ENCODE results near the gene EP400.
A peak's percentile ranks its signal among the peaks of the same experiment; 100 is the strongest.
"Not testable (repeated sequence)": the region's sequence is repeated elsewhere in the genome, so short reads cannot be mapped to it uniquely, and the experiment has no call there.

Gene EP400

GRCh38 chr12:131950182-131950913 lies 606 bp downstream of the EP400 start (continued):
- TF ChIP-seq EGR2 (tag by site-specific recombination; IDR thresholded peaks at IDR 0.05; ENCODE audit: low read depth) (peak; percentile 24; the same call in 1 of the 2 replicates), ZNF76 (tag by site-specific recombination; IDR thresholded peaks at IDR 0.05; ENCODE audit: borderline replicate concordance, low read depth) (no peak), HOXD13 (CRISPR knock-in tag; IDR thresholded peaks at IDR 0.05; ENCODE audit: borderline replicate concordance) (no peak), ZNF335 (tag by site-specific recombination; conservative IDR thresholded peaks at IDR 0.05) (peak; percentile 89), GLIS2 (tag by site-specific recombination; IDR thresholded peaks at IDR 0.05) (peak; percentile 76), ZBTB8A (tag by site-specific recombination; IDR thresholded peaks at IDR 0.05) (peak; percentile 27; the same call in 1 of the 2 replicates), ZEB2 (tag by site-specific recombination; IDR thresholded peaks at IDR 0.05) (0 out of 2 replicates have a peak, but pooled peaks have one; percentile 36)

- H3K4me1 ChIP-seq (ENCODE audit: control insufficient read depth, insufficient read depth, low read length), result peaks cover 14% of the 10 kb centered on the region
- H3K27ac ChIP-seq (ENCODE audit: extremely low read depth, low read depth, low read length); H3K36me3 ChIP-seq (ENCODE audit: control insufficient read depth in 2 of 2, insufficient read depth in 1 of 2, low read length in 2 of 2); H3K9me3 ChIP-seq (ENCODE audit: control insufficient read depth, insufficient read depth, low read depth, low read length); H3K4me3 ChIP-seq (ENCODE audit: low read depth, low read length); POLR2A ChIA-PET: not testable (repeated sequence)
- CTCF ChIA-PET, result interaction anchor here (0.7 kb wide), 1 partner anchor 8 kb away, joined by 3 read pairs; no protein-coding TSS in a partner anchor
Measured at GRCh38 chr12:131953810-131954209, 4.1 kb downstream of the EP400 start.

GRCh38 chr12:131954460-131954859 lies 4.7 kb downstream of the EP400 start:
- H3K27ac ChIP-seq (ENCODE audit: extremely low read depth, low read depth, low read length); H3K9me3 ChIP-seq (ENCODE audit: control insufficient read depth, insufficient read depth, low read depth, low read length); POLR2A ChIA-PET; H3K4me3 ChIP-seq (ENCODE audit: low read depth, low read length); H3K36me3 ChIP-seq (ENCODE audit: control insufficient read depth in 2 of 2, insufficient read depth in 1 of 2, low read length in 2 of 2): not testable (repeated sequence)
- TF ChIP-seq, protein P1, sequence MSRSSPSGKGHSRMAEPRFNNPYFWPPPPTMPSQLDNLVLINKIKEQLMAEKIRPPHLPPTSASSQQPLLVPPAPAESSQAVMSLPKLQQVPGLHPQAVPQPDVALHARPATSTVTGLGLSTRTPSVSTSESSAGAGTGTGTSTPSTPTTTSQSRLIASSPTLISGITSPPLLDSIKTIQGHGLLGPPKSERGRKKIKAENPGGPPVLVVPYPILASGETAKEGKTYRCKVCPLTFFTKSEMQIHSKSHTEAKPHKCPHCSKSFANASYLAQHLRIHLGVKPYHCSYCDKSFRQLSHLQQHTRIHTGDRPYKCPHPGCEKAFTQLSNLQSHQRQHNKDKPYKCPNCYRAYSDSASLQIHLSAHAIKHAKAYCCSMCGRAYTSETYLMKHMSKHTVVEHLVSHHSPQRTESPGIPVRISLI (tag by site-specific recombination; IDR thresholded peaks at IDR 0.05), result peak; percentile 45; the same call in 1 of the 2 replicates
- 0 out of 2 replicates have a peak, but pooled peaks have one; percentile 33 for TF ChIP-seq KLF7 (tag by site-specific recombination; IDR thresholded peaks at IDR 0.05; ENCODE audit: borderline replicate concordance)
- H3K4me1 ChIP-seq (ENCODE audit: control insufficient read depth, insufficient read depth, low read length), result peaks cover 19% of the 10 kb centered on the region
- CTCF ChIA-PET, result interaction anchor here (0.6 to 0.7 kb wide), 2 partner anchors 12 to 460 kb away, joined by 3 read pairs; no protein-coding TSS in a partner anchor

DNA sequence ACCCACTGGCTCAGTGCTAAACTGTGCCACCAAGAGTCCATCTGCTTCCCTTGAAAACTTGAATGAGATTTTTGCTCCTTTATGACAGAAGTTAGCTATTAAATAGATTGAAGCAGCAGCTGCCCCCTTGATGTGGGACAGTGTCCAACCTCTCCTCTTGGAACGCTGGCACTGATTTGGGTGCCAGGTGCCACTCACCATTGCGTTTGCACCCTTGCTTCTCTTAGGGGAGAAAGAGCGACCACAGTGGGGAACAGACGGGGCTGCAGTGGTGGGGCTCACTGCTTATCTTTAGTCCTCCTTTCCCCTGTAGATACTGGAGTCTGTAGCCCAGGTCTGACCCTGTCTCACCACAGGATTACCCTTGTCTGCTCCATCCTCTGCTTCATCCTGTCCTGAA lies 9.4 kb downstream of the EP400 start:
- ChIA-PET POLR2A (interaction anchor here (1.1 kb wide), 2 partner anchors 9 to 29 kb away, joined by 3 read pairs; partner anchors contain the start of gene EP400), CTCF (interaction anchor here (0.9 kb wide), 1 partner anchor 9 kb away, joined by 4 read pairs; no protein-coding TSS in a partner anchor)
- H3K4me1 ChIP-seq (ENCODE audit: control insufficient read depth, insufficient read depth, low read length), result peaks cover 19% of the 10 kb centered on the region
- peaks cover 5 to 14% of the 10 kb centered on the region in 2 experiments; a peak in 2 of 3 replicates for H3K36me3 ChIP-seq (ENCODE audit: control insufficient read depth in 2 of 2, insufficient read depth in 1 of 2, low read length in 2 of 2)
- H3K27ac ChIP-seq (ENCODE audit: extremely low read depth, low read depth, low read length), result no peak overlapping the region
- no peak overlapping the region for H3K4me3 ChIP-seq (ENCODE audit: low read depth, low read length)
- no peaks in the 10 kb centered on the region for H3K9me3 ChIP-seq (ENCODE audit: control insufficient read depth, insufficient read depth, low read depth, low read length)
- TF ChIP-seq, protein P2, sequence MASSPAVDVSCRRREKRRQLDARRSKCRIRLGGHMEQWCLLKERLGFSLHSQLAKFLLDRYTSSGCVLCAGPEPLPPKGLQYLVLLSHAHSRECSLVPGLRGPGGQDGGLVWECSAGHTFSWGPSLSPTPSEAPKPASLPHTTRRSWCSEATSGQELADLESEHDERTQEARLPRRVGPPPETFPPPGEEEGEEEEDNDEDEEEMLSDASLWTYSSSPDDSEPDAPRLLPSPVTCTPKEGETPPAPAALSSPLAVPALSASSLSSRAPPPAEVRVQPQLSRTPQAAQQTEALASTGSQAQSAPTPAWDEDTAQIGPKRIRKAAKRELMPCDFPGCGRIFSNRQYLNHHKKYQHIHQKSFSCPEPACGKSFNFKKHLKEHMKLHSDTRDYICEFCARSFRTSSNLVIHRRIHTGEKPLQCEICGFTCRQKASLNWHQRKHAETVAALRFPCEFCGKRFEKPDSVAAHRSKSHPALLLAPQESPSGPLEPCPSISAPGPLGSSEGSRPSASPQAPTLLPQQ (tag by site-specific recombination; IDR thresholded peaks at IDR 0.05), result no peak
- TF ChIP-seq ZNF133 (tag by site-specific recombination; IDR thresholded peaks at IDR 0.05) (no peak), ZNF768 (tag by site-specific recombination; IDR thresholded peaks at IDR 0.05) (no peak), ZNF416 (tag by site-specific recombination; IDR thresholded peaks at IDR 0.05) (no peak), PRDM6 (tag by site-specific recombination; IDR thresholded peaks at IDR 0.05) (no peak)
- TF ChIP-seq, protein P3, sequence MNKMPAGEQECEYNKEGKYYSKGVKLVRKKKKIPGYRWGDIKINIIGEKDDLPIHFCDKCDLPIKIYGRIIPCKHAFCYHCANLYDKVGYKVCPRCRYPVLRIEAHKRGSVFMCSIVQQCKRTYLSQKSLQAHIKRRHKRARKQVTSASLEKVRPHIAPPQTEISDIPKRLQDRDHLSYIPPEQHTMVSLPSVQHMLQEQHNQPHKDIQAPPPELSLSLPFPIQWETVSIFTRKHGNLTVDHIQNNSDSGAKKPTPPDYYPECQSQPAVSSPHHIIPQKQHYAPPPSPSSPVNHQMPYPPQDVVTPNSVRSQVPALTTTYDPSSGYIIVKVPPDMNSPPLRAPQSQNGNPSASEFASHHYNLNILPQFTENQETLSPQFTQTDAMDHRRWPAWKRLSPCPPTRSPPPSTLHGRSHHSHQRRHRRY (tag by site-specific recombination; IDR thresholded peaks at IDR 0.05), result no peak
- TF ChIP-seq, protein P4, sequence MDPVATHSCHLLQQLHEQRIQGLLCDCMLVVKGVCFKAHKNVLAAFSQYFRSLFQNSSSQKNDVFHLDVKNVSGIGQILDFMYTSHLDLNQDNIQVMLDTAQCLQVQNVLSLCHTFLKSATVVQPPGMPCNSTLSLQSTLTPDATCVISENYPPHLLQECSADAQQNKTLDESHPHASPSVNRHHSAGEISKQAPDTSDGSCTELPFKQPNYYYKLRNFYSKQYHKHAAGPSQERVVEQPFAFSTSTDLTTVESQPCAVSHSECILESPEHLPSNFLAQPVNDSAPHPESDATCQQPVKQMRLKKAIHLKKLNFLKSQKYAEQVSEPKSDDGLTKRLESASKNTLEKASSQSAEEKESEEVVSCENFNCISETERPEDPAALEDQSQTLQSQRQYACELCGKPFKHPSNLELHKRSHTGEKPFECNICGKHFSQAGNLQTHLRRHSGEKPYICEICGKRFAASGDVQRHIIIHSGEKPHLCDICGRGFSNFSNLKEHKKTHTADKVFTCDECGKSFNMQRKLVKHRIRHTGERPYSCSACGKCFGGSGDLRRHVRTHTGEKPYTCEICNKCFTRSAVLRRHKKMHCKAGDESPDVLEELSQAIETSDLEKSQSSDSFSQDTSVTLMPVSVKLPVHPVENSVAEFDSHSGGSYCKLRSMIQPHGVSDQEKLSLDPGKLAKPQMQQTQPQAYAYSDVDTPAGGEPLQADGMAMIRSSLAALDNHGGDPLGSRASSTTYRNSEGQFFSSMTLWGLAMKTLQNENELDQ (tag by site-specific recombination; IDR thresholded peaks at IDR 0.05; ENCODE audit: low read depth), result no peak
